ENCODE measurements around the gene SOX9.
A peak's percentile ranks its signal among the peaks of the same experiment; 100 is the strongest.
"Not testable (repeated sequence)": the region's sequence is repeated elsewhere in the genome, so short reads cannot be mapped to it uniquely, and the experiment has no call there.

The SOX9 gene

GRCh38 chr17:72111336-72111923 lies 9.4 kb upstream of the SOX9 start:
- DNase-seq (ENCODE audit: low spot score), result no peak

GRCh38 chr17:72111926-72112325 lies 8.9 kb upstream of the SOX9 start:
- DNase-seq (ENCODE audit: low spot score), result not testable (repeated sequence)

DNA sequence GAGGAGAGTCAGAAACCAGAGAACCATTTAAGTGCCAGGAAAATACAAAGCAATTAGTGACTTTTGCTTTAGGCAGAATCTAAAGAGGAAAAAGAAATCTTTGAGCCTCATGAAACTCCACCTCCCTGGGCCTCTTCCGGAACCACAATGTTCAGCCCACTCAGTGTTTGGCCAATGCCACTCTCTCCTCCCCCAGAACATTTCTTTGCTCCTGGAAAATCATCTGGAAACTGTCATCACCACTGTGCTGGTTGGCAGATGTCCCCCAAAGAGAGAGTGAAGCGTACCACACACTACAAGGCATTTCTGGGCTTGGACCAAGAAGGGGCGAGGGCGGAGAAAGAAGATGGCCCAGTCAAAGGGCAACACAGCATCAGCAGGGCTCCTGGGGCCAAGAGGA lies 7.1 kb upstream of the SOX9 start:
- DNase-seq (ENCODE audit: low spot score), result no peak

DNA sequence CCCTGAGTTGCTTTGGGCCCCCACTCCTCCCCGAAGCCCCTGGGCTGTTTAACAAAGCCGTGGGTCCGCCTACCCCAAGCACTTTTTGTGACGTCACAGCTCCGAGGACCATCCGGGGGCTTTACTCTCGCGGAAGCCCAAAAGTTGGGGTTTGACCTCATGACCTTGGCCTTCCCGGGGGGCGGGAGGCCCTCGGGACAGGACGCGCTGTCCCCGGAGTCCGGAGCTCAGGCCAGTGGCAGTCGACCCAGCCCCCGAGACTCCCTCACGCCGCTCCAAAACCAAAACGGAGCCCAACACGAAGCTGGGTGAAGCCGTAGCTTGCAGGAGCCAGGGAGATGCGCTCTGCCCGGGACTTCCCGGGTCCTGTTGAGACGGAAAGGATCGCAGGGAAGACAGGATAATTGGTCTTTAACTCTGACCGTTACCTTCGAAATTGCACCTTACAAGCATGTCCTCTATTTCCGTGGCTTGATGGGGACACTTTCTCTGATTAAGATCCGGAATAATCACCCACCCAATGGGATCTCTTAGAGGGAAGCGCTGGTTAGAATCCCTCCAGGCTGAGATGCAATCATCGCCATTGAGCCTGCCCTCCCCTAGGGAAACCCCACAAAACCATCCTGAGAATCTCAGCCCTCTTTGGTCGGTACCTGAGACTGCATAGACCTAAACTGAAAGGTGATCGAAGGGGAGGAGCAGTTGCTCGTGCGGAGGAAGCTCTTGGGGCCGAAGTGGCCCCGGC lies 4.9 kb upstream of the SOX9 start:
- no peak for DNase-seq (ENCODE audit: low spot score)

DNA sequence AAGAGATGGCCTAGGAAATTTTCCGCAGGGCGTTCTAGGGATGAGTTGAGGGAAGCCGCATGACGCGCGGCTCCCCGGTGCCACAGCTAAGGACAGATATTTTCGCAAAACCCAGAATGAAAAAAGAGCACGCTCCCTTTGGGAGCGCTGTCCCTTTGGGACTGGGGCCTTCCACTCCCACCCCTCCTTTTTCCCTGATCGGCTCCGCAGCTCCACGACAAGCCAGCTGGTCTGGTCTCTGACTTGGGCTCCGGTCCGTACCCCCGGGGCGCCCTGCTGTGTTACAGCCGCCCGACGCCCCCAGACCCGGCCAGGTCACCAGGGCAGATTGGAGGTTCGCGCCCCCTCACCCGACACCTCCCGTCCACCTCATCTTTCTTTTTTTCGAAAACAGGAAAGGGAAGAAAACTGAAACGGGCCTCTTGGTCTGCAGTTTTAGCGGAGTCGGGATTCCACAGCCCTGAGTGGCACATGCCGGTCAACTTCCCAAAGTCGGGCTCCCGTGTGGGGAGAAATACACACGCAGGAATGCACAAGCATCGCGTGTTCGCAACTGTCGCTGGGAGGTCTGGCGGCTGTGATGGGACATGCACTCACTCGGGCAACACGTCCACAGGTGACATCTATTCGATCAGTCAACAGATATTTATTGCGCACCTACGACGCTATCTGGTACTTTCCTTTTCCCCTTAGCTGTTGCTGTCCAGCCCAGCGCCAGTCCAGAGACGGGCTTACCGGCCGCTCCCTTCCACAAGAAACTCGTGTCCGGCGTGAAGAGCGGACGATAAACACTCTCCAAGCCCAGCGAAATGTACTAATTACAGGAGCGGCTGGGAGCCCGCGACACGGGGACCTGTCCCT lies 3.9 kb upstream of the SOX9 start:
- no peak for DNase-seq (ENCODE audit: low spot score)

- DNase-seq (ENCODE audit: low spot score), result no peak
Measured at GRCh38 chr17:72117535-72118334, 3.1 kb upstream of the SOX9 start.

GRCh38 chr17:72118335-72119076 lies 2.3 kb upstream of the SOX9 start:
- peak; percentile 74 for DNase-seq (ENCODE audit: low spot score)

GRCh38 chr17:72119077-72119872 lies 1.5 kb upstream of the SOX9 start:
- DNase-seq (ENCODE audit: low spot score), result peak; percentile 33

GRCh38 chr17:72119873-72120641 lies 763 bp upstream of the SOX9 start:
- peak; percentile 59 for DNase-seq (ENCODE audit: low spot score)

- DNase-seq (ENCODE audit: low spot score), result peak; percentile 54
Measured at GRCh38 chr17:72121164-72122009, 567 bp downstream of the SOX9 start.

GRCh38 chr17:72122010-72122764 lies 1.4 kb downstream of the SOX9 start:
- peak; percentile 39 for DNase-seq (ENCODE audit: low spot score)

DNA sequence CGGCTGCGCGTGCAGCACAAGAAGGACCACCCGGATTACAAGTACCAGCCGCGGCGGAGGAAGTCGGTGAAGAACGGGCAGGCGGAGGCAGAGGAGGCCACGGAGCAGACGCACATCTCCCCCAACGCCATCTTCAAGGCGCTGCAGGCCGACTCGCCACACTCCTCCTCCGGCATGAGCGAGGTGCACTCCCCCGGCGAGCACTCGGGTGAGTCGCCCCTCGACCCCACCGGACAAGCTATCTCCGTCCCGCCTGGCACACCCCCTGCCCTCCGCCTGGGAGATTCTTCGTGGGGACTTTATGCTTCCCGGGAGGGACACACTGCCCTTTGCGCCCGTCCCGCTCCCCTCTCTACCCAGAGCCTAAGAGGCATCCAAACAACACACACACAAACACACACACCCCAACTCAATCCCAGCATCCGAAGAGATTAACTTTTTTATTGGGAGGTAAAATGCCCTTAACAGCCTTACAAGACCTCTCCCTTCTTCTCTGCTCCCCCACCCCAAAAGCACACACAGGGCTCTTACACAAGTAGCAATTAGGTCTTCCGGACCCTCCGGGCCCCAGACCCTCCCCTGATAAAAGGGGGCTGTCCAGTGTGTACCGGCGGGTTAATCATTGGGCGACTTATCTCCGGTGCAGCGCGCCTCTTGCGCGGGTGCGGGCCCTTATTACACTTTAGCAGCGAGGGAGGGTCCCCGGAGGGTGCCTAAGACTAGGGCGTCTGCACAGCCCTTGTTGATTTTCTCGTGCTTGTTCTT lies 2.1 kb downstream of the SOX9 start:
- DNase-seq (ENCODE audit: low spot score), result peak; percentile 92

GRCh38 chr17:72123530-72124437 lies 3.0 kb downstream of the SOX9 start:
- no peak for DNase-seq (ENCODE audit: low spot score)

GRCh38 chr17:72124438-72124775 lies 3.6 kb downstream of the SOX9 start:
- no peak for DNase-seq (ENCODE audit: low spot score)

- DNase-seq (ENCODE audit: low spot score), result no peak
Measured at GRCh38 chr17:72125226-72125651, 4.4 kb downstream of the SOX9 start.

DNA sequence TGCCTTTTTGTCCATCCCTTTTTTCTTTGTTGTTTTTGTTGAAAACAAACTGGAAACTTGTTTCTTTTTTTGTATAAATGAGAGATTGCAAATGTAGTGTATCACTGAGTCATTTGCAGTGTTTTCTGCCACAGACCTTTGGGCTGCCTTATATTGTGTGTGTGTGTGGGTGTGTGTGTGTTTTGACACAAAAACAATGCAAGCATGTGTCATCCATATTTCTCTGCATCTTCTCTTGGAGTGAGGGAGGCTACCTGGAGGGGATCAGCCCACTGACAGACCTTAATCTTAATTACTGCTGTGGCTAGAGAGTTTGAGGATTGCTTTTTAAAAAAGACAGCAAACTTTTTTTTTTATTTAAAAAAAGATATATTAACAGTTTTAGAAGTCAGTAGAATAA lies 4.9 kb downstream of the SOX9 start:
- no peak for DNase-seq (ENCODE audit: low spot score)
